Omental fat pad (tissue), 4 donors: ENCODE measurements around the gene MICU2. TPM values are rescaled to one million over a fixed set of nuclear protein-coding genes. Genes with fewer than 3 reads are reported as not detected.
A peak's percentile ranks its signal among the peaks of the same experiment; 100 is the strongest.

Source experiments
- ATAC-seq: fragments of 150-250 bp; one replicate; pipeline ENCODE4 v1.9.1; 2016; ENCODE audit warnings: mild to moderate bottlenecking, moderate library complexity; ENCODE audit not compliant: low FRiP score
- DNase-seq: peaks from one replicate; pipeline ENCODE4 v3.0.0-alpha.2; 2019; ENCODE audit warnings: low spot score
- CTCF ChIP-seq, 3 donors: fragments of 450-650 bp; IDR thresholded peaks; one replicate each; pipeline ENCODE4 v1.5.1; 2016 to 2017; ENCODE audit warnings: antibody characterized with exemption in 3 of 3, mild to moderate bottlenecking in 3 of 3, moderate library complexity in 2 of 3
- total RNA-seq, 4 donors: library from RNA; depleted of rRNA; stranded (reverse); fragments of >200 nt; gene quantifications; one replicate each; pipeline ENCODE4 v1.1.0, GENCODE V29; 2016

The MICU2 gene
- total RNA-seq, 4 donors from 2014 or later, result 46.2 to 53.1 (median 47.9) TPM

- ATAC-seq (peak; percentile 47), DNase-seq (no peak)
- TF ChIP-seq CTCF (IDR thresholded peaks at IDR 0.05), result no peak
Measured at GRCh38 chr13:21546372-21546771, 57.6 kb downstream of the MICU2 start.

GRCh38 chr13:21544515-21544914 lies 59.5 kb downstream of the MICU2 start:
- DNase-seq (no peak), ATAC-seq (no peak)
- no peak for TF ChIP-seq CTCF (IDR thresholded peaks at IDR 0.05)

DNA sequence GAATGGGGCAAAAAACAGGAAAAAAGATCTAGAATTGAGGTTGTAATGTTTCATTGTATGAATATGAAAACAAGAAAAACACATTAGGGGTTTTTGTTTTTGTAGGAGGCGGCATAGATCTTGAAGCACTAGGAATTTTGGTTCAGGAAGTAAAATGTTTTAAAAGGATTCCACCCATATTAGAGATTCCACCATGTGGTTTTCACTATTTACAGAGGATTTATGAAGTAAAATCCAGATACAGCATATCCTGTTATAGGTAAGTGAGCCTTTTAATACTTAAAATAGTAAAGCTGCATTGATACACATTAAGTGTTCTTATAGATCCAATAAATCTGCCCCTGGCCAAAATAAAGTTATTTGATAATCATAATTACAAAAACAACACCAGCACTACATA lies 61.4 kb downstream of the MICU2 start:
- ATAC-seq (no peak), DNase-seq (no peak)
- no peak for TF ChIP-seq CTCF (IDR thresholded peaks at IDR 0.05)

DNA sequence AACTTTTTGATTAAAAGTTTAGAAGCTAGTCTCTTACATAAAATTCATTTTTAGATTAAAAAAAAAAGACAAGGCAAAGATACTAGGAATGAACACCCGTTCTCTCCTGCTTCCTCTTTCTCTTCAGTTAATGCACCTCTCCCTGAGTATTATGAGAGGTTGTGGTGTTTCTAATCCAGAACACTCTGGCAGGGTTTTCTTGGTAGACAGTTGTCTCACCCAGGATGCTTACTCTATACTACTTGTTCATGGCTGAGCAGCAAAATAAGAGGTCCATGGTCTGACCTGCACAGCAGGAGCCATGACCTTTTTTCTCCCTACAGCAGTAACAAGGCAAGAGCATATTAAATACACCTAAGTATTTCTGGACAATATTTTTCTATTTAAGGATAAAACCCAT lies 62.0 kb downstream of the MICU2 start:
- no peak for DNase-seq
- no peak for TF ChIP-seq CTCF (IDR thresholded peaks at IDR 0.05)
- no peak for ATAC-seq

GRCh38 chr13:21541271-21541670 lies 62.7 kb downstream of the MICU2 start:
- peak; percentile 39 for ATAC-seq
- TF ChIP-seq CTCF (IDR thresholded peaks at IDR 0.05), result no peak
- DNase-seq, result no peak

DNA sequence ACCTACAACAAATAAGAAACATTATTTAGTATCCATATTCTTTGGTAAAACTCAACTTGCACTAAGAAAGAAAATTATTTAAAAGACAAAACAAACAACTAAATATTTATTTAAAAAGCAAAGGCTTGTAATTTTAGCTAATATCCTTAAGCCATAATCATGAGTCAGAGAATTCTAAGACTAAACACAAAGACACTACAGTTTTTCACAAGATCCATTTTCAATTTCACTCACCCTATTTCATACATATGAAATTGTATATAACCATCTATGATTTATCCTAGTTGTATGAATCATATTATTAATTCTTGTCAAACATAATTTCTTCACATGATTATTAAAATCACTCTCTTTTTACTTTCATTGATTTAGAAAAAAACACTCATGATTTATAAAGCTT lies 64.3 kb downstream of the MICU2 start:
- no peak for DNase-seq
- TF ChIP-seq CTCF (IDR thresholded peaks at IDR 0.05), result no peak

GRCh38 chr13:21538753-21539152 lies 65.2 kb downstream of the MICU2 start:
- DNase-seq, result no peak
- ATAC-seq, result no peak
- no peak for TF ChIP-seq CTCF (IDR thresholded peaks at IDR 0.05)

More for the DNA sequence above, 64.3 kb downstream of the MICU2 start:
- ATAC-seq, result no peak
